NCI-H510A treated with DMSO at 0.1 percent for 48 hours (cell line): ENCODE measurements around the gene NUP62.
"Not testable (repeated sequence)": the region's sequence is repeated elsewhere in the genome, so short reads cannot be mapped to it uniquely, and the experiment has no call there.

Source experiments
- DNase-seq: peaks from one replicate; lab custom pipeline; 2025; lab: John Stamatoyannopoulos, UW

The NUP62 gene, protein sequence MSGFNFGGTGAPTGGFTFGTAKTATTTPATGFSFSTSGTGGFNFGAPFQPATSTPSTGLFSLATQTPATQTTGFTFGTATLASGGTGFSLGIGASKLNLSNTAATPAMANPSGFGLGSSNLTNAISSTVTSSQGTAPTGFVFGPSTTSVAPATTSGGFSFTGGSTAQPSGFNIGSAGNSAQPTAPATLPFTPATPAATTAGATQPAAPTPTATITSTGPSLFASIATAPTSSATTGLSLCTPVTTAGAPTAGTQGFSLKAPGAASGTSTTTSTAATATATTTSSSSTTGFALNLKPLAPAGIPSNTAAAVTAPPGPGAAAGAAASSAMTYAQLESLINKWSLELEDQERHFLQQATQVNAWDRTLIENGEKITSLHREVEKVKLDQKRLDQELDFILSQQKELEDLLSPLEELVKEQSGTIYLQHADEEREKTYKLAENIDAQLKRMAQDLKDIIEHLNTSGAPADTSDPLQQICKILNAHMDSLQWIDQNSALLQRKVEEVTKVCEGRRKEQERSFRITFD

DNA sequence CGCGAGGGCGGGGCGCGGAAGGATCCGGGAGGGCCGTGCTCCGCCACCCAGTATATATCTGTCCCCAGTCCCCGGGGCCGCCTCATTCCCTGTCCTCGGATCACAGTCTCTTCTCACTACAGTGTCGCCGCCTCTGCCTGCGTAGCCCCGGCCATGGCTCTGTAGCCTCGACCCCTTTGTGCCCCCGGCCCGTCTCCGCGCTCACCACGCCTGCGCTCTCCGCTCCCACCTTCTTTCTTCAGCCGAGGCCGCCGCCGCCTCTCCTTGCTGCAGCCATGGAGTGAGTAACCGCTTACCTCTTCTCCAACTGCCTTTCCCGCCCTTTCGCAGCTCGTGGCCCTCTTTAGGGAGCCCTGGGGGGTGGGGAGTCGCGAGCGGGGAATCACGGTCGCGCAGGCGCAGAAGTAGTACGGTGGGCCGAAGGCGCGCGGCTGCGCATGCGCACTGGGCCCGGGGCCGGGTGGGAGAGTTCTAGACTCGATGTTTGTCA, at the start of gene NUP62, which contains the start of gene ATF5:
NUP62 (minus strand) TSS at position 384 of the 490 bp plus-strand sequence. CDS start 19,697 bp downstream, outside the sequence.
ATF5 (plus strand) TSS at position 85 of the 490 bp plus-strand sequence. CDS start 1,646 bp downstream, outside the sequence.
- DNase-seq = peak; percentile 91

DNA sequence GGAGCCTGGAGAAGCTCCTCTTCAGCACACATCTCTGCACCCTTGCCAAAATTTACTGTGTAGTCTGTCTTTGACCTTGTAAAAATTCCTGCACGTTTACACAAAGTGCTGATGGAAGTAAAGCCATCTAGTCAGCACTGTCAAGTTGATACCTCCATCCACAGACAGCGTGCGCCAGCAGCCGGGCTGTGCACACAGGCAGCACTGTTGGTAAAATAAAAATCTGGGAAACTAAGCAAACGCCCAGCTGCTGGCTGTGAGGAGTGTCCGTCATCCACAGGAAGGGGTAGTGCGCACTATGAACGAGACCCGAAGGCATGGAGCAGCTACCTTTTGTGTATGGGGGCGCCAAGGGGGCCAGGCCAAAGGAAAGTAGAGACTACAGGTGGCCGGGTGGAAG, 49.0 kb upstream of the NUP62 start:
- DNase-seq = no peak

DNA sequence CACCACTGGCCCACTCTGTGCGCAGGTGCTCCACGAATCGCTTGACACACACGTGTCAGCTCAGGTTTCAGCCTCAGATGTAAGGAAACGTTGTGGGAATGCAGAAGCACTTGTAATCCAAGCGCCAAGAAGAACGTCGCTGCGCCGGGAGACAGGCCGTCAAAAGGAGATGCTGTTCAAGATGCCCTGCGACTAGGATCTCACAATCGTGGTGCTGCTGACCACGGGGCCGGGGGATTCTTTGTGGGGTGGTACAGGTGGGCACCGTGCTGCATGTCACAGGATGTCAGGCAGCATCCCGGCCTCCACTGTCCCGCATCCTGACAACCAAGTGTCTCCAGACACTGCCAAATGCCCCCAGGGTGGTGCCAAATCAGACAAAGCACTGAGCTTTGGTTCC, 48.6 kb upstream of the NUP62 start:
- DNase-seq = no peak

DNA sequence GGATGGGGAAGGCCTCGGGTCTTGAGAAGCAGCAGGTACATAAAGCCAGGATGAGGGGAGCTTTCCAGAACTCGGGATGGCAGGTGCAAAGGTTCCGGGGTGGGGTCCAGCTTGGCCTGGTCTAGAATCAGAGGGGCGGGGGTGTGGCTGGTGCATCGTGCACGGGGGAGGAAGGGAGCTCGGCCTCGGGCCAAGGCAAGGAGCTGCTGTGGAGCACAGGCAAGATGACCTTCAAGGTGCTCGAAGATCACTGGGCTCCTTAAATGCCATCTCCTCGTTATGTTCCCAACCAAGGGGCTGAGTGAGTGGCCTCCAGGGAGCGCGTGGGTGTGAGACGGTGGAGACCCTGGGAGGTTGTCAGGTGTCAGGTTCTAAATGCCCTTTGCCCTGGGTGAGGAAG, 47.8 kb upstream of the NUP62 start:
- DNase-seq = no peak

DNA sequence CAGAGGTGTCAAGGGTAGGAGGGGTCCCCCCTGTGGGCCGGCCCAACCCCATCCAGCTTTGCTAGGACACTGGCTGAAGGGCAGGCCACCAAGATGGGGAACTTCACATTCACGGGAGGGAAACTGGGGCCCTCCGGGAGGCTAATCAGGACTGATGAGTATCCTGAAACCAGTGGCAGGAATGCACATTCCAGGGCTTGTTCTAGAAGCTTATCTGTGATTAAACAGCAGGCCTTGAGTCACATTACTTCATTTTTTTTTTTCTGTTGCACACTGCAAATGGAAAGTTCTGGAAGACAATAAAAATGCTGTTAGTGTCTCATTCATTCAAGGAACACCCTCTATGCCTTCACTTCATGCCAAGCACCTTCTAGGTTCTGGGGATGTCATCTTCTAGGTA, 47.2 kb upstream of the NUP62 start:
- no peak for DNase-seq

DNA sequence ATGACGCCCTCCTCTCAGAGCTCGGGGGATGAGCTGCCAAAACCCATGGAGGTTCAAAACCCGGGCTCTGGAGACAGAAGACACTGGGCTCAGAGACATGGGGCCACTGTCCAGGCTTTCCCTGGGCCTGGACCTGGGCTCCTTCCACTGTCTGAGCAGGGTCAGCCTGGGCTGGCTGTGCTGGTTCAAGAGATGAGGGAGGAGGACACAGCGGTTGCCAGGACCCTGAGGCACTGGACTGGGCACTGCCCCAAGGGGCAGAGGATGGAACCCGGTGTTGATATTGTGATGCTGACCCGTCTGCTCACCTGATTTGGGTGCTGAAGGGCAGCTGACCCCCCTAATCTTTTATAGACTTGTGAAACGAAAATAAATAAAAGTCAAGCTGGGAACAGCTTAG, 45.7 kb upstream of the NUP62 start:
- no peak for DNase-seq

DNA sequence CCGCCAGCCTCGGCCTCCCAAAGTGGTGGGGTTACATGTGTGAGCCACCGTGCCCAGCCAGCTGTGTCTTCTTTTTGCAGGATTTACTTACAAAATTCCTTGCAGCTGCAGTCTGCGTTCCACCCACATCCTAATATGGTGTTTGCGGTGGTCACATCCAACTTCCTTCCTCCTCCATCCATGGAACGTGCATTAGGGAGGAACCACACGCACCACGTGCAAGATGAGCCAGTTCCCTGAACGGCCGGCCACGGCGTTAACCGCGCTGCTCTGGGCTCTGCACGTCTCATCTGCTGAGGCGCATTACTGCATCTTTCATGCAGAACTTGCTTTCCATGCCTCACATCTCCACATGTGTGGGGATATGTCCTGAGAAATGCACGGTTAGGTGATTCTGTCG, 44.7 kb upstream of the NUP62 start:
- DNase-seq = no peak

DNA sequence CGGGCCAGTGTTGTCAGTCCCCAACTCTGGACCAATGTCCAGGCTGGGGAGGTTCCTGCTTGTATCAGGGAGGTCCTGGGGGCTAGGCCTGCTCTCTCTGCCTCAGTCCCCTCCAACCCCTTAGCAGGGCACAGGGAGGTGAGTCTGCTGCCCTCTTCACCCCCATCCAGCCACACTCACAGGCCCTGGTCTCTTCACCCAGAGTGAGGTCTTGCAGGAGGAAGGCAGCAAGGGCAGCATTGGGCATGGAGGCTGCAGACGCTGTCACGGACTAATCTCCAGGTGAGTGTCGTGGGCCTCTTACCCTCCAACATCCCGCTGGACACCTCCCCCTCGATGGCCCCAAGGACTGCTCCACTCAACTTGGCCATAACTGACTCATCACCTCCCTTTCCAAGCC, 43.5 kb upstream of the NUP62 start:
- DNase-seq = no peak

DNA sequence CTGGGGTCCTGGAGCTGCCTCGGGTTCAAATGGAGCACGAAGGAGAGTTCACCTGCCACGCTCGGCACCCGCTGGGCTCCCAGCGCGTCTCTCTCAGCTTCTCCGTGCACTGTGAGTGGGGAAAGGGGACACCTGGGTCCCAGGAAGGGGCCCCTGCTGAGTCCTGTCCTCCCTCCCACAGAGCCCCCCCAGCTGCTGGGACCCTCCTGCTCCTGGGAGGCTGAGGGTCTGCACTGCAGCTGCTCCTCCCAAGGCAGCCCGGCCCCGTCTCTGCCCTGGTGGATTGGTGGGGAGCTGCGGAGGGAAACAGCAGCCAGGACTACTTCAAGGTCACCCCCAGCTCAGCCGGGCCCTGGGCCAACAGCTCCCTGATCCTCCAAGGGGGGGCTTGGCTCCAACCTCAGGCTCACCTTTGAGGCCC, 42.7 kb upstream of the NUP62 start:
- DNase-seq = no peak

DNA sequence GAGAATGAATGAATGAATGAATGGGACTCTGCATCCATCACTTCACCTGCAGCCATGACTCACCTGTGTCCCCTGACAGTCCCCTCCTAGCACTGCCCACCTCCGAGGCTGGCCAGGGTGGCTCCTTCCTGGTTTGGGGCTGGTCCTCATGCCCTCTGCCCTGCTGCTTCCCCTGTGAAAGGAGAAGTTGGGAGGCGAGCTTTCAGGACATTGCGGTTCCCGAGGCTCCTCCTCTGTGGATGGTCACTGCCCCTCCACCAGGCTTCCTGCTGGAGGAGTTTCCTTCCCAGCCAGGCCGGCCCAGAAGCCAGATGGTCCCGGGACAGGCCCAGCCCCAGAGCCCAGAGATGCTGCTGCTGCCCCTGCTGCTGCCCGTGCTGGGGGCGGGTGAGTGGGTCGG, 40.1 kb upstream of the NUP62 start:
- DNase-seq = not testable (repeated sequence)

DNA sequence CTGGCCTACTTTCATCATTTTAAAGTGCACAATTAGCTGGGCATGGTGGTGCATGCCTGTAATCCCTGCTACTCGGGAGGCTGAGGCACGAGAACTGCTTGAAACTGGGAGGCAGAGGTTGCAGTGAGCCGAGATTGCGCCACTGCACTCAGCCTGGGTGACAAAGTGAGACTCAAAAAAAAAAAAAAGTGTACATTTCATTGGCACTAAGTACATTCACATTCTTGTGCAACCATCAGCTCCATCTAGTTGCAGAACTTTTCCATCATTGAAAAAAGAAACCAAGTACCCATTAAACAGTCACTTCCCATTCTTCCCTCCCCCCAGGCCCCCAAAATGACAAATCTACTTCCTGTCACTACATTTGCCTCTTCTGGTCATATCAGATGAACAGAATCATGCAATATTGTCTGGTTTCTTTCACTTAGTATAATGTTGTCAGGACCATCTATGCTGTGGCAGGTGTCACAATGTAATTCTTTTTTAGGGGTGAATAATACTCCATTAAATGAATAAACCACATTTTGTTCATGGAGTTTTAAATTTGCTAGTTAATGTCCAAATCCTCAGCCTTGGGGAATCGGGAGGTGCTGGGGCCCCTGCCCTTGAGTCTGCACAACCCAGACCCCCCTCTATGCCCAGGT, 39.1 kb upstream of the NUP62 start:
- DNase-seq = no peak

DNA sequence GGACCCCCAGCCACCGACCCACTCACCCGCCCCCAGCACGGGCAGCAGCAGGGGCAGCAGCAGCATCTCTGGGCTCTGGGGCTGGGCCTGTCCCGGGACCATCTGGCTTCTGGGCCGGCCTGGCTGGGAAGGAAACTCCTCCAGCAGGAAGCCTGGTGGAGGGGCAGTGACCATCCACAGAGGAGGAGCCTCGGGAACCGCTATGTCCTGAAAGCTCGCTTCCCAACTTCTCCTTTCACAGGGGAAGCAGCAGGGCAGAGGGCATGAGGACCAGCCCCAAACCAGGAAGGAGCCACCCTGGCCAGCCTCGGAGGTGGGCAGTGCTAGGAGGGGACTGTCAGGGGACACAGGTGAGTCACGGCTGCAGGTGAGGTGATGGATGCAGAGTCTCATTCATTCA, 31.7 kb upstream of the NUP62 start, which contains the start of gene SIGLEC11:
SIGLEC11 (minus strand) TSS at position 193 of the 400 bp plus-strand sequence; CDS start at position 102, 91 bp downstream.
- DNase-seq = not testable (repeated sequence)

DNA sequence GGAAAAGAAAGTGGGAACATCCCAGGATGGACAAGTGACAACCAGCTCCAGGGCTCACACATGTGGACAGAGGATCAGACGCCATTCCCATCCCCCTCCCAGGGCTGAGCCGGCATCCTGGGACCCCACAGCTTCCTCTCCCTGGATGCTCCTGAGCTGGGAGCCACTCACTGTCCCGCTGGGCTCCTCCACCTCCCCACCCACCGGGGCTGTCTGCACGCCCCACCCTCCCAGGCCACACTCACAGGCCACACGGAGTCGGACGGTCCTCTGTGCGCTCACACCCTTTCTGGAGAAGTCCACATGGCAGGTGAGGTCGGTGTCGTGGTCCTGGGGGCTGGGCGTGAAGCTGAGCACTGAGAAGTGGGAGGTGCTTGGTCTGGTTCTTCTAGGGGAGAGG, 30.6 kb upstream of the NUP62 start:
- not testable (repeated sequence) for DNase-seq

DNA sequence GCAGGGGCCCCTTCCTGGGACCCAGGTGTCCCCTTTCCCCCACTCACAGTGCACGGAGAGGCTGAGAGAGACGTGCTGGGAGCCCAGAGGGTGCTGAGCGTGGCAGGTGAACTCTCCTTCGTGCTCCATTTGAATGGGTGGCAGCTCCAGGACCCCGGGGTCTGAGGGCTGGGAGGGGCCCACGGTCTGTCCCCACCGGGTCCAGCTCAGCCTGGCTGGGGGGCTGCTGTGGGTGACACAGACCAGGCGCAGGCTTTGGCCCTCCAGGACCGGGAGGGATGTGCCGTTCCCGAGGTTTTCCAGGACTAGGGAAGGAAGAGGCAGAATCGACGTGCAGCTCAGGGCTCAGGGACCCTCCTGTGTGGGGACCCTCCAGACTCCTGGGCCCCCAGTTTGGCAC, 29.3 kb upstream of the NUP62 start:
- DNase-seq = not testable (repeated sequence)

DNA sequence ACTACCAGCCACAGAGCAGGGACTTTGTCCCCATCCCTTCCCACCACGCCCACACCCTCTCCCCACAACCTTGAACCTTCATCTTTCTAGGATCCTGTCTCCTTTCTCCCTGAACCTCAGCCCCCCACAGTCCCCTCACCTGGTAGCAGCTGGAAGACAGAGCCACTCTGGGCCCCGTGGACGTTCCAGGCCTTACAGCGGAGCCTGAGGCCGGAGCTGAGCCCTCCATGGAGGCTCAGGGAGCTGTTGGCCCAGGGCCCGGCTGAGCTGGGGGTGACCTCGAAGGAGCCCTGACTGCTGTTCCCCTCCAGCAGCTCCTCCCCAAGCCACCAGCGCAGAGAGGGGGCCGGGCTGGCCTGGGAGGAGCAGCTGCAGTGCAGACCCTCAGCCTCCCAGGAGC, 28.8 kb upstream of the NUP62 start:
- DNase-seq = not testable (repeated sequence)

DNA sequence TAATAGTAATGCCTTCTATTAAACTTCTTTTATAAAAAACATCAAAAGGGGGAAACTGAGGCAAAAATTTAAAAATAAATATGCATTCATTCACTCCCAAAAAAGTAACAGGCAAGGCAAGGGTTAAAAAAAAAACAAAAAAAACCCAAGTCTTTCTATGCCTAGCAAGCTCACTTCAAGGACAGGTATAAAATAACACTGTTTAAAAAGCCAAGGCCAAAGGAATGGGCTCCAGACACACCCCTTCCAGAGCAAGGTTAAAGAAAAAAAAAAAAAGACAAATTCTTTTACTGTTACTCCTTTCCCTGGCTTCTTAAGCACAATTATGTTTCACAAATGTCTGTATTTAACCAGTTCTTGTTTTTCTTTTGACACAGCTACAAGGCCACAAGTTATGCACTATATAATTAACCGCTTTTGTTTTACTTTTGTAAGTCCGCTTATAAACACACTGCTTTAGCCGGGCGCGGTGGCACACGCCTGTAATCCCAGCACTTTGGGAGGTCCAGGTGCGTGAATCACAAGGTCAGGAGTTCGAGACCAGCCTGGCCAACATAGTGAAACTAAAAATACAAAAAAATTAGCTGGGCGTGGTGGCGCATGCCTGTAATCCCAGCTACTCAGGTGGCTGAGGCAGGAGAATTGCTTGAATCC, 28.1 kb upstream of the NUP62 start:
- DNase-seq = no peak

DNA sequence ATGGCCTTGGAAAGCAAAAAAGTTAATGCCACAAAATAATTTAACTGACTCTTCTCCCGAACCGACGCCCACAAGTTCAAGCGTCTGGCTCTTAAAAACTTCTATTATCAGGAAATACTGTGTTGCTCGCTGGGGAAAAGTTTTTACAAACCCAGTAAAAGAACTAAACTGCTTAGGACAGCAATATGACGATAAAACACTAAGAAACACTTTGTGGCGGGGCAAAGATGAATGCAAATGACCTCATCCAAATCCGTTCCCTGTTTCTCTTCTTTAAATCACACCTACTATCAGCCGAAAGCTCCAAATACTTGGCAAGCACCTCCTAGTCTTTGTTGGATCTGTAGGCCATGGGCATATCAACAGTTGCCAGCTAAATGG, 26.8 kb upstream of the NUP62 start:
- DNase-seq = no peak

DNA sequence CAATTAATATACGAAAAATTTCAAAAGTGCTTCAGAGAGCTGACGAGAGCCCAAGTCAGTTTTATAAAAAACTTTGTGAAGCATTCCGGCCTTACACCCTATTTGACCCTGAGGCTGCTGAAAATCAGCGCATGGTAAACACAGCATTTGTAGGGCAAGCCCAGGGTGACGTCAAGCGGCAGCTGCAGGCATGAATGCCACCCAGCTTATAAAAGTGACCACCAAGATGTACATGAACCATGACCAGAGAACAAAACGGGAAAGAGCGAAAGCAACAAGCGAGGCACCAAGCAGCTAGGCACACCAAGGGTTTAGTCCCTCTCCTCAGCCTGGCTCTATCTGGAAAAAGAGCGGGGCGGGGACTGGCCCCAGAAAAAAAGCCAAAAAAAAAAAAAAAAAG, 25.6 kb upstream of the NUP62 start:
- no peak for DNase-seq

DNA sequence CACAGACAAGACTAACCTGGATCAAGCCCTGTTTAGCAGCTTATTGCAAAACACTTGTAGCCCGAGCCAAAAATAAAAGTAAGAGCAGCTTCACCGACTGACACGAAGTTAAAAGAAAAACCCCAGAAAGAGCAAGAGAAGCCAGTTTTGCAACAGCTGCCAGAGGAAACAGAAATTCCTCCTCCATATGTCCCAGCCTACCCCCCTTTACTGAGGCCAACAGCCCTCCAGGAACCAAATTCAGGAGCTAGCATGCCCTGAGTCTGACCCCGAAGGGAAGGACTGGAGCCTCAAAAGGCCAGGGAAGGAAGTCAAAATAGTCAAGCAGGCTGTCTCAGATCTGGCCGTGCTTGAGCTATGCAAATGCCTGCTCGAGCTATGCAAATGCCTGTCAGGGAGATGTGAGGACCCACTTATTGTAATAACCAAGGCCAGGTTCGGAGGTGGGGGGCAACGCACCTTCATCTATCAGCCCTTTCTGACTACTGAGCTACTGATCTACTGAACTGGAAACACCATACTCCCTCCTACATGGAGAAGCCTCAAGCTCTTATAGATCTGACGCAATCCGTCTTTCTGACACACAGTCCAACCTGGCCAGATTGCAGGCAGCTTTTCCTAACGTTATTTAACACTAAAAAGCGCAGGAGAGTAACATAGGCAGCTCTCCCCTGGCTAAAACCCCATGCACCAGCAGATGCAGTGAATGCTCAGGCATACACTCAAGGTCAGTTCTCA, 25.0 kb upstream of the NUP62 start:
- no peak for DNase-seq

DNA sequence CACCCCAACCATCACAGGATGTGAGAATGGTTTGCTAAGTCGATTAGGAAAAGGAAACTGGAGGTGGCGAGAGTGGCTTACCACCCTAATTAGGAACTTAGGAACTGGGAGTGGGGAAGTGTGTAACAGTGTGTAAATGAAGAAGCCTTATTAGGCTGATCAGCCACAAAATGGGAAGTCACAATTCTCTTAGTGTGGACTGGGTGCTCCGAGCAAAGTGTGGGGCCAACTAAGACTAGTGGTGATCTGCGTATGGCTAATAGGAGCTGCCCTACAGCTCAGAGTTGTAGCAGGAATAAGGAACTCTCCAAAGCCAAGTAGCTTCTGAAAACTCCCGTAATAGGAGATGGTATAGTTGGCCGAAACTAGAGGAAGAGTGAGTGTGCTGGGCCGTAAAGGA, 24.1 kb upstream of the NUP62 start:
- DNase-seq = no peak

DNA sequence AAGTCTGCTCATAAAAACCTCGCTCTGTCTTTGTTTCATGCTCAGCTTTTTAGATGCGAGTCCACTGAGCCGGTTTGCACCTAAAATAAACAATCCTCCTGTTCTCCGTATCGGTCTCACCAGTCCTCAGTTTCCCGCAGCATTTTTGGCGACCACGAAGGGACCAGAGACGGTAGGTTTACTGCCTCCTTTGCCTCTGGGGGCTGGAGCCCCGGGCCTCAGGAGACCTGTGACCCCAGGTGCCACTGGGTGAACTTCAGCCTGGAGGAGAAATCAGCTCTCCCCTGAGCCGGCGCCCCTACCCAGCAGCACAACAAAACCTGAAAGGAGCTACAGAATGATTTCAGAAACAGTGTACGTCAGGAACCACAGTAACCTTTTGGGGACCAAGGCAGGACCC, 23.6 kb upstream of the NUP62 start:
- DNase-seq = no peak

DNA sequence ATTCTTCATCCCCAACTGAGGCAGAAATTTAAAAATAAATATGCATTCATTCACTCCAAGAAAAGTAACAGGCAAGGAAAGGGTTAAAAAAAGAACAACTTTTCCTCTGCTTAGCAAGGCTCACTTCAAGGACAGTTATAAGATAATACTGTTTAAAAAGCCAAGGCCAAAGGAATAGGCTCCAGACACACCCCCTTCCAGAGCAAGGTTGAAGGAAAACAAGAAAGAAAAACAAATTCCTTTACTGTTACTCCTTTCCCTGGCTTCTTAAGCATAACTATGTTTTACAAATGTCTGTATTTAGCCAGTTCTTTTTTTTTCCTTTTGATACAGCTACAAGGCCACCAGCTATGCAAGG, 23.2 kb upstream of the NUP62 start:
- no peak for DNase-seq
